Smooth muscle cell (in vitro differentiated cells): Measurements from ENCODE around the gene ACAN. TPM values are rescaled to one million over a fixed set of nuclear protein-coding genes. Genes with fewer than 3 reads are reported as not detected.

Experiments
- DNase-seq: peaks from one replicate; lab custom pipeline; 2025; ENCODE audit not compliant: unreplicated experiment; lab: John Stamatoyannopoulos, UW
- H2AFZ ChIP-seq: fragments of 200-600 bp; sonication (generic); 2 replicates; pipeline ENCODE4 v1.6.0; 2016; ENCODE audit warnings: antibody characterized with exemption, low read depth, mild to moderate bottlenecking
- H3F3A ChIP-seq: fragments of 200-600 bp; sonication (generic); 2 replicates; pipeline ENCODE4 v1.6.0; 2017; ENCODE audit warnings: antibody characterized with exemption, low read depth
- H3K27ac ChIP-seq: fragments of 200-600 bp; sonication (generic); 2 replicates; pipeline ENCODE4 v1.5.1; 2016; ENCODE audit warnings: low read depth, mild to moderate bottlenecking
- H3K27me3 ChIP-seq: fragments of 200-600 bp; sonication (generic); 2 replicates; pipeline ENCODE4 v1.6.1; 2016; ENCODE audit warnings: low read depth, mild to moderate bottlenecking
- H3K36me3 ChIP-seq: fragments of 200-600 bp; sonication (generic); 2 replicates; pipeline ENCODE4 v1.5.1; 2016; ENCODE audit warnings: low read depth
- H3K4me1 ChIP-seq: fragments of 200-600 bp; sonication (generic); 2 replicates; pipeline ENCODE4 v1.5.1; 2016; ENCODE audit warnings: low read depth
- H3K4me2 ChIP-seq: fragments of 200-600 bp; sonication (generic); 2 replicates; pipeline ENCODE4 v1.6.0; 2016; ENCODE audit warnings: mild to moderate bottlenecking
- H3K4me3 ChIP-seq: fragments of 200-600 bp; sonication (generic); 2 replicates; pipeline ENCODE4 v1.5.1; 2016; ENCODE audit warnings: mild to moderate bottlenecking
- H3K79me2 ChIP-seq: fragments of 200-600 bp; sonication (generic); 2 replicates; pipeline ENCODE4 v1.6.0; 2016; ENCODE audit warnings: low read depth, mild to moderate bottlenecking
- H3K9ac ChIP-seq: fragments of 200-600 bp; sonication (generic); 2 replicates; pipeline ENCODE4 v1.6.0; 2016; ENCODE audit warnings: low read depth
- H3K9me3 ChIP-seq: fragments of 200-600 bp; sonication (generic); replicated peaks from 2 replicates; pipeline ENCODE4 v1.5.1; 2016; ENCODE audit warnings: low read depth
- H4K20me1 ChIP-seq: fragments of 200-600 bp; sonication (generic); 2 replicates; pipeline ENCODE4 v1.6.0; 2016; ENCODE audit warnings: low read depth
- CTCF ChIP-seq: fragments of 200-600 bp; sonication (generic); IDR thresholded peaks from 2 replicates; pipeline ENCODE4 v1.5.1; 2017; ENCODE audit warnings: borderline replicate concordance, mild to moderate bottlenecking, antibody characterized with exemption; ENCODE audit not compliant: insufficient read depth, poor library complexity, severe bottlenecking
- WGBS: methylation state at CpG from one replicate; pipeline ENCODE4 v1.1.7; 2016; ENCODE audit warnings: low lambda C conversion rate; 5-methylcytosine and 5-hydroxymethylcytosine counted together
- polyA plus RNA-seq: library from polyadenylated mRNA; unstranded; fragments of >200 nt; fragmentation: Nextera tagmentation; extraction: Ambion mirVana; gene quantifications from 2 replicates; pipeline ENCODE4 v1.2.1, GENCODE V29; 2016
- total RNA-seq: library from RNA; depleted of rRNA; stranded (reverse); fragments of >200 nt; gene quantifications from 2 replicates; pipeline ENCODE4 v1.2.3, GENCODE V29; 2014

Gene ACAN
- total and polyA plus RNA-seq, 2 experiments from 2014 or later = not detected

DNA sequence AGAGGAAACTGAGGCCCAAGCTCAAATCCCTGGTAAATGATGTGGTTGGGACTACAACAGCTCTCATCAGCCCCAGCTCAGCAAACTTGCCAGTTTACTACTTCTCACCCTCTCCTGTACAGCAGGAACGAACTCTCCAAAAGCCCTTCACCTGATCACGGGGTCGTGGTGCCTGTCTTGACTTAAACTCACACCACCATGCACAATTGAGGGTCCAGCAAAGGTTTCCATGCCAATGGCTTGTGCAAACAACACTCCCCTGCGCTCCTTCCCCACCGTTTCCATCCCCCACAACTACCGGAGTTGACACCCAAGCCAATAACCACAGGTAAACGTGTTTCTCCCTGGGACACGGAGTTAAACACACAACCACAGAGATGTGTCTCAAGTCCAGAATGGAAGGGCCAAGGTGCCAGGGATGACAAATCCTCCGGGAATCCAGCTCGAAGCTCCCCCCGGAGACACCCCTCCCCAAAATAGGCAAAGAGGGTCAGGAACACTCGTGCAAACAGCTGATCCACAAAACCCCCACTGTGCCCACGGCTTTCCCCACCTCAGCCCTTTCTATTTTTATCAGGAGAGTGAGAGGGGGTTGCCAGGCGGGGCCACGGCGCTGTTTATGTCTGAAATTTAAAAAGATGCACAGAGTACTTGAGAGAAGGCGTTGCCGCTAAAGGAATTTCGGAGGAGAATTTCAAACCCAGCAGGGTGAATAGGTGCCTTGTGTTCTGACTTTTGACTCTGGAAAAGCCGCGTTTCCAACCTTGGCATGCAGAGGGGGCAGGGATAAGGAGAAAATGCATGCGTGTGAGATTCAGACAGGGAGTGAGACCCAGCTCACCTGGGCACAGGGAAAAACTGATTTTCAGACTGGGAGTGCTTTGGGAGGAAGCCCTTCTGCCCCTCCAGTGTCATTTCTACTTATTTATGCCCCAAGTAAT, 10.6 kb upstream of the ACAN start:
- Histone ChIP-seq H3K9me3 (no peaks in the 10 kb centered on the region), H4K20me1 (no peaks in the 10 kb centered on the region), H3K79me2 (no peaks in the 10 kb centered on the region), H3K4me2 (no peak overlapping the region), H2AFZ (no peak overlapping the region), H3K4me3 (no peak overlapping the region), H3K36me3 (no peaks in the 10 kb centered on the region), H3K27ac (no peak overlapping the region), H3K4me1 (no peaks in the 10 kb centered on the region), H3K9ac (no peak overlapping the region), H3F3A (no peaks in the 10 kb centered on the region), H3K27me3 (peaks cover 39% of the 10 kb centered on the region)
- WGBS = 51% methylated on average over 22 of the region's 22 CpGs
- TF ChIP-seq CTCF = no peak
- no peak for DNase-seq

DNA sequence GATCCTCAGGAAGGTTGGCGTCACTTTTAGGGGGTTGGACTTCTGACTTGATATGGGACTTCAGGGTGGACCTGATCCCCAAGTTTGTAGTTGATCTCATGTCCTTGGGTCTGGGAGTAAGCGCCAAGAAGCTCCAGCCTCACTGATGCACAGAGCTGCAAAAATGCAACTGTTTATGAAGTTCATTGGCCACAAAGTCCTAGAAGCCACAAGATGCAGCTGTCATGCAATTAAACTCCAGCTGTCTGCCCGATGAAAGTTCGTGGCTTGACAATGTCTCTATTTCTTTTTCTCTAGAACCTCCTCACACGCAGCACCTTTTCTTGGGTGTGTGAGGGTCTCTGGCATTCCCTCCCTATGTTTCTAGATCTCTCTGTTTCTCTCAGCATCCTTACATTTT, 9.2 kb upstream of the ACAN start:
- Histone ChIP-seq H3F3A (no peaks in the 10 kb centered on the region), H3K27ac (no peak overlapping the region), H3K9me3 (no peaks in the 10 kb centered on the region), H3K9ac (no peak overlapping the region), H3K4me3 (no peak overlapping the region), H3K36me3 (no peaks in the 10 kb centered on the region), H3K4me1 (no peaks in the 10 kb centered on the region), H3K4me2 (no peak overlapping the region), H3K79me2 (no peaks in the 10 kb centered on the region), H3K27me3 (peaks cover 53% of the 10 kb centered on the region), H2AFZ (no peak overlapping the region), H4K20me1 (no peaks in the 10 kb centered on the region)
- no peak for TF ChIP-seq CTCF
- DNase-seq = no peak
- 68% methylated on average over 5 of the region's 5 CpGs for WGBS

GRCh38 chr15:88797663-88798339, 5.4 kb upstream of the ACAN start:
- Histone ChIP-seq H3F3A (no peaks in the 10 kb centered on the region), H3K9ac (no peak overlapping the region), H3K4me1 (no peaks in the 10 kb centered on the region), H3K4me3 (no peak overlapping the region), H3K79me2 (no peaks in the 10 kb centered on the region), H2AFZ (no peak overlapping the region), H3K4me2 (no peak overlapping the region), H3K36me3 (no peaks in the 10 kb centered on the region), H4K20me1 (no peaks in the 10 kb centered on the region), H3K27ac (no peak overlapping the region), H3K27me3 (peaks cover 67% of the 10 kb centered on the region), H3K9me3 (no peaks in the 10 kb centered on the region)
- no peak for TF ChIP-seq CTCF
- DNase-seq = no peak
- 90% methylated on average over 7 of the region's 7 CpGs for WGBS
